HG03521 (cell line): ENCODE measurements around the gene PGM1.

Experiments
- ATAC-seq: cut with Tn5 transposase; IDR thresholded peaks from one replicate; pipeline ENCODE4 v1.9.1; 2021; ENCODE audit warnings: mild to moderate bottlenecking, moderate library complexity; ENCODE audit not compliant: unreplicated experiment

The PGM1 gene

GRCh38 chr1:63630666-63631065 lies 37.5 kb downstream of the PGM1 start:
- ATAC-seq = no peak

- no peak for ATAC-seq
These were observed 38.9 kb downstream of the PGM1 start for GRCh38 chr1:63632110-63632509.

GRCh38 chr1:63633281-63633680 lies 40.1 kb downstream of the PGM1 start:
- no peak for ATAC-seq

DNA sequence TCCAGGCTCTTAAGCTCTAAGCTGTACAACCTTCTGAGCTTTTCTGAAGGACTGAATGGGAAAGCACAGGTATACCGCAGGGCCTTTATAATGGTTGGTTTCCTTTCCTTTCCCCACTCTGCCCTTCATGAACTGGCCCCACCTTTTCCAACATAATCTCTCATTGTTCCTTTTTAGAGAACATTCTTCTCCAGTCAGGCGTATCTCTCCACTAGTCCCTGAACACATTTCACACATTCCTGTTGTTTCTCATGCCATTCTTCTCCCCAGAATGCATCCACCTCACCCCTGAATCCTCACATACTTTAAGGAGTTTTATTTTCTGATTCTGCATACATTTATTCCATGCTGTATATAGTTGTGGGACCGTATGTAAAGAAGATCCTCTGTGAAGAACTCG lies 41.3 kb downstream of the PGM1 start:
- ATAC-seq = no peak

- no peak for ATAC-seq
These were observed 42.5 kb downstream of the PGM1 start for GRCh38 chr1:63635681-63636080.

DNA sequence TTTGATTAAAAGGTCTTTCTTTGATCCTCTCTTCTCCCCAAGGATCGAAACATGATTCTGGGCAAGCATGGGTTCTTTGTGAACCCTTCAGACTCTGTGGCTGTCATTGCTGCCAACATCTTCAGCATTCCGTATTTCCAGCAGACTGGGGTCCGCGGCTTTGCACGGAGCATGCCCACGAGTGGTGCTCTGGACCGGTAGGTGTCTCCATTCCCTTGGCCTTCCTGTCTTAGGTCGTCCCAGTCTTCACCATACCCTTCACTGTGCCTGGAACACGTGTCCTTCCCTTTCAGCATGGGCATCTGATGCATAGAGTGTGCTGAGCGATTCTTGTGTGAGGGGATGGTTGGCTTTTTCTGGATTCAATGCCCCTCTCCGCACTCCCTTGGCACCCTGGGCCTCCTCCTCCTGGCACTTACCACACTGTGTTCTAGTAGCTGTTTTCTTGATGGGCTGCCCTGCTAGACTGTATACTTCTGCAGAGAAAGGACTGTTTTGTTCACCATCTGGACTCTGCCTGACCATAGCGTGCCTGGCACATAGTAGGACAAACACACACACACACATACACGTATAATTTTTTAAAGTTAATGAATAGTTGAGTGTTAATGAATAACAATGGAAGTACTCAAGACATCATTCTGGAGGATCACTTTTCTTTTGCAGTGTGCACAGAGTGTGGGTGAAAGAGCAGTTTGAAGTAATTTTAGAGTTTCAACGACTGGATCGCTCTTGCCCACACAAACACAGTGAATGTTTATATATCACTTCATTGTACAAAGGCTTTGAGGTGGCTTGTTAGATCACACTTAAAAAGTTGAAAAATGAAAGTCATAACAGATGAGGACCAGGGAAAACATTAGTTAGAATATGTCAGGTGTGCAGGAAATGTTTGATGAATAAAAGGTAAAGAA lies 43.2 kb downstream of the PGM1 start:
- no peak for ATAC-seq

GRCh38 chr1:63638471-63638870 lies 45.3 kb downstream of the PGM1 start:
- no peak for ATAC-seq

DNA sequence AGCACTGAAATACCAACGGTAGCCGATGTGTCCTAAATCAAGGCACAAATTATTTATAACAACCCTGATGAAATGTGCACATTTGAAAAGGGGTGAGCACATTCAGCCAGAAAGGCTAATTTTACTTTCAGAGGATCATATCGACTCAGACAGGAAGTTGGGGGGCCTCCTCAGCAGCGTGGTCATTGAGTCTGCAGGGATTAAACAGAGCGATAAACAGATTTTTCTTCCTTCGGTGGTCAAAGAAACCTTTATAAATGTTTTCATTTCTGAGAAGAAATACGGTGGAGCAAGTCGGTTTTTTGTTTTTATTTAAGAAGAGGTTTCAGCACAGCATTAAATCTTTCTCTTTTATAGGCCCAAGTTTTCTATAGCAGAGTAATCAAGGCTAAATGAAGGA lies 45.7 kb downstream of the PGM1 start:
- no peak for ATAC-seq

DNA sequence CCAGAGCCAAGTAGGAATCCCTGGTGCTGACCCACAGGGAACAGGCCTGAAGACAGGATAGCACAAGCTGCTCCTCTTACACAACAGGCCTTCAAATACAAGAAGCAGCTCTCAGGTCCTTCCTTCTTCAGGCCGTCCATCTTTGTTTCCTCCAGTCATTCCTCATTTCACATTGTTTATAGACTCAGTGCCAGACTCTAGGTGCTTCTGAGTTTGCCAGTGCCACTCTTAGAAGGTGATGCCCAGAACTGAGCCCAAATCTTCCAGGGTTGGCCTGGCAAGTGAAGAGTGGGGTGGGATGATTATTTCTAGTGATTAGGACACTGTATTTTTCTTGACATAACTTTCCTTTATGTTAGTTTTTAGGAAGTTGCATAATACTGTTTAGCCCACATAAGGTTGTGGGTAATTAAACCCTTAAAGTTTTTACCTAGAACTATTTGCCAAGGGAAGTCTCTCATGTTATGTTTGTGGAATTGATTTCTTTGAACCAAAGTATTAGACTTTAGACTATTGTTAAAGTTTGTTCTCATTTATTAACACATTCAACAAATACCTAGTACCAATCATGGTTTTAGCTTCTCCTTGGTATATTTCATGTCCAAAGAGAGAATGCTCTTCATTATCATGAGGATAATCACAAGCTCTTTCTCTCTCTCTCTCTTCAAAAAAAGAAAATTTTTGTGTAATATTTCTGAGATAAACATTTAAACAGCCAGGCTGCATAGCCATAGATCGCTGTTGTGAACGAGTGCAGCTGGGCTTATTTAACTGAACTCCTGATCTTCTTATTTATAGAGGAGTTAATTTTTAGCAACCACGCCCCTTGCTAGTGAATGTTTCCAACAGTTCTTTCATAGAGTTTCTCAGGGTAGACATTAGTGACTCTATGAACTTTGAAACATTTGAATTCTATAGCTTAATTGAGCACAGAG lies 47.7 kb downstream of the PGM1 start:
- no peak for ATAC-seq

DNA sequence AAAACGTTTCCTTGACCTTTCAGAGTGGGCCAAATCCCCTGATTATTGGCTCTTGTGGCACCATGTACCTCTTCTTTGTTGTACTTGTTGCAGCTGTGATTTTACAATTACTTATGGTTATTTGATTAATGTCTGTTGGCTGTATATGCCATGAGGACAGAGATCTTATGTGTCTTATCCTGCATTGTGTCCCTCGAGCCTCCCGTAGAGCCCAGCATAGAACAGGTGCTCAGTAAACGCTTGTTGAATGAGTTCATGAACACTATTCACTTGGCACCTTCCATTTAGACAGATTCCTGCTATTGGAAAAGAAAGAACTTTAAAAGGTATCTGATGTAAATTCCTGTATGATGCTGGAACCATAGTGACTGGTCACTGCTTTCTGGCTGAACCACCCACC lies 48.4 kb downstream of the PGM1 start:
- no peak for ATAC-seq

GRCh38 chr1:63642901-63643300 lies 49.7 kb downstream of the PGM1 start:
- no peak for ATAC-seq

- ATAC-seq = no peak
These were observed 50.3 kb downstream of the PGM1 start for GRCh38 chr1:63643517-63643916.

GRCh38 chr1:63643926-63644325 lies 50.7 kb downstream of the PGM1 start:
- ATAC-seq = no peak

DNA sequence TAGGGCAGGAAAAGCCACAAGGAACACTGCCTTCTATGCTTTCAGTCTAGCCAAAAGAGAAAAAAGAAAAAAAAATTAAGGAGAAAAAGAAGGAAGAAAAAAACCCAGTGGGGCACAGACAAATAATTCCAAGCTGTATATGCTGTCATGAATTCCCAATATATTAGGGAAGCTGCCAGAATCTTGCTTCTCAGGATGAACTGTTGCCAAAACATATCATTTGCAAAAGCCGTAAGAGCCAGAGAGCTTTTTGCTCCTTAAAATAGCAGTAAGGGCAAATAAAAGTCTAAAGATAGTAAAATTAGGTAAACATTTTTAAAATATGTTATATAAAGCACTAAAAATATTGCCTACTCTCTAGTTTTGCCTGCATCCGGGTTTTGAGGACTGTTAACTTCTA lies 52.1 kb downstream of the PGM1 start:
- no peak for ATAC-seq

DNA sequence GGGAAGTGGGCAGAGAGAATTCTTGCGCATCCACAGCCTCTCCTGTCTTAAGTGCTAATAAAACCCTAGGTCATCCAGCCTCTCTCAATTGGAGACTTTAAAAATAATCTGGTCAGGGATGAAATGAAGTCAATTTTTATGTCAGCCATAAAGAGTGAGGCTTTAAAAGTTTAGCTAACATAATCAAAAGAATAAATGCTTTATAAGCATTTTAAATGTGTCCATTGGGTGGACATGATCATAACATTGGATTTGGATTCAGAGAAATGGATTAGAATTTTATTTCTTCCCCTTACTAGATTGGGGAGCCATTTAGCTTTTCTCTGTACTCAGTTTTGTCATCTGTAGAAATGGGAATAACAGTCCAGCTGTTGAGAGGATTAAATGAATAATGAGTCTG lies 55.5 kb downstream of the PGM1 start:
- no peak for ATAC-seq

DNA sequence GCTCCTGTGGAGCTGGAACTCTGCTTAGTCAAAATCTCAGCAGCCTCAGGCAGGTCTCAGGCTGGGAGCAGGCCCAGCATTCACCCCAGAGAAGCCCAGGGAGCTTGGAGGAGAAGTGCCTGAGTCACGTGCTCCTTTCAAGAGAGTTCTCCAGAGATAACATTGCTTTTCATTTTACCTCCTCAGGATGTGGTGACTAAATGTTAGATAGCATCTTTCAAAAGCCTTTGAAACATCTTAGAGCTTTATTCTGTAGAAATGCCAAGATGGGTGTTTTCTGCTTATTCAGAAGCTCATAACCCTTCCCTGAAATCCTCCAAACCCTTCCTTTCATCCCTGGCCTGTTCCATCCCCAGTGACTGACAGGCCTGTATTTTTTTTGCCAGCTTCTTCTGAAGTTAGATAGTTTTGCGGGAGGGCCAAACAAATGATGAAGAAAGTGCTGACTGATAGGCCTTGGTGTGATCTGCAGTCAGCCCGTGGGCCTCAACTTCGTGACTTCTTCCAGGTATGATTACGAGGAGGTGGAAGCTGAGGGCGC lies 58.0 kb downstream of the PGM1 start:
- no peak for ATAC-seq

DNA sequence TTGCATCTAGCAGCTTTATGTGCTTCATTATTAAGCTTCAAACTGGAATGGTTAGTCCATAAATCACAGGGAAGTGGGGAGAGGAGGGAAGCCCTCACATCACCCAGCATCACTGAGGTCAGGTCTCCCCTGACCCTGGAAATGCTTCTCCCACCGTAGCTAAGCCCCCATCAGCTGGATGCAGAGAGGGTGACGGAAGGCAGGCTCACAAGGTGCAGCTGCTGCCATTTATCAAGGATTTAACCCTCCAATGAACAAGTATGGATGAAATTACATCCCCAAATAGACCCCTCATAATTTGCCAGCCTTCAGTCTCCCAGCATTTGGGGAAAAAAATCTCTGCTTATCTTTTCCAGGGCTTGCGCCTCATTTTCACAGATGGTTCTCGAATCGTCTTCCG lies 60.8 kb downstream of the PGM1 start:
- ATAC-seq = no peak

- no peak for ATAC-seq
These were observed 66.2 kb downstream of the PGM1 start for GRCh38 chr1:63659448-63659847.

DNA sequence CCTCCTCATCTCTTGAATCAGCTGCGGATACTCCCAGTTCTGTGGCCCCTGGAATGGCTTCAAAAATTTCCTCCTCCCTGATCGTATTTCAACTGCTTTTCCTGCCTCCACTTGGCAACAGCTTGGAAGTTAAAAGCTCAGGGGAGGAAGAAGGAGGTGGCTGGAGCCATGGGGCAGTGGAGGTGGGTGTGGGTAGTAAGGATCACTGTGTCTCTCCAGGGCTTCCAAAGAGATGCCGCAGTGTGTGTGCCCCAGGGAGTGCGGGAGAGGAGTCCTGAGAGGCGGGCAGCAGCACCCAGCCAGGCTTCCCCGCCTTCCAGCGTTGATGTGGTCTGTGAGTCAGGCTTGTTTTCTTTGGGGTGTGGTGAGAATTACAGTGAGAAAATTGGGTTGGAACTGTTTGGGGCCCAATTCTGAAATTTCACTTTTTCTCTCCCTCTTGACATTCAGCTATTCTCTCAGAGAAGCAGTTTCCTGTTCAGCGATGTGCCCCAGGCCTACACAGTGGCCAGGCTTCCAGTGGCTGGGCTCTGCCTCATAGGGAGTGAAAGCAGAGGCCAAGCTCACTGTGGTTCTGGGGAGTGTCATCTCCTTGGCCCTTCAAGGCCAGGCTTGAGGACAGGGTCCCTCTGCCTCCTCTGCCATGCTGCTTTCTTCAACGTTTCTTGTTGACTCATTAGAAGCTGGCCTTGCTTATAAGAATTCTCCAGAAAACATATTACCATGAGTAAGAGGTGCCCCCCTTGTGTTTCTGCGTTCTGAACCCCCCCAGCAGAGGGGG lies 69.0 kb downstream of the PGM1 start:
- no peak for ATAC-seq

- ATAC-seq = no peak
These were observed 69.6 kb downstream of the PGM1 start for GRCh38 chr1:63662841-63663240.

DNA sequence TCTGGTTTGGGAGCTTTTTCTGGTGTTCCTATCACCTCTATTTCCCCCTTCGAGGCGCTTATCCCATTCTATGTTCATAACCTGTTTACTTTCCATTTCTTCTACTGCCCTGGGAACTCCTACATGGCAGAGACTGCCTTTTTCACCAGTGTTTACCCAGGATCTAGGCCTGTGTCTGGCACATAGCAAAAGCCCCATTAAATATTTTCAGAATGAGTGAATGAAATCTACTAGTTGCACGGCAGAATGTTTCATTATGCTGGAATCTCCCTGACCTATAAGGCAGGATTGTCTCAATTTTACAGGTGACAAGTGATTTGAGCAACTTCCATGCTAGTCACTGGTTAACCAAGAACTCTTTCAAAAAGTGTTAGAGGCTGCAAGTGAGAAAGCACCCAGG lies 70.1 kb downstream of the PGM1 start:
- no peak for ATAC-seq
